ENCODE measurements around the gene DNAJB6. TPM values are rescaled to one million over a fixed set of nuclear protein-coding genes. Genes with fewer than 3 reads are reported as not detected.

Gene DNAJB6
- 93.1 TPM for total RNA-seq

GRCh38 chr7:157336383-157337315, at the start of gene DNAJB6:
DNAJB6 (plus strand) TSS chr7:157337004; CDS start chr7:157358573, 21,569 bp downstream.
- peak within 1 kb of the TSS; percentile 62 to 71 for H3K4me3 ChIP-seq
- peak; percentile 98 to 100 for TF ChIP-seq POLR2AphosphoS5 (IDR thresholded peaks at IDR 0.05; ENCODE audit: insufficient read depth in 1 of 2, low read depth in 1 of 2)
- TF ChIP-seq POLR2A (IDR thresholded peaks at IDR 0.05): peak; percentile 50 to 94
- TF ChIP-seq, protein P1, sequence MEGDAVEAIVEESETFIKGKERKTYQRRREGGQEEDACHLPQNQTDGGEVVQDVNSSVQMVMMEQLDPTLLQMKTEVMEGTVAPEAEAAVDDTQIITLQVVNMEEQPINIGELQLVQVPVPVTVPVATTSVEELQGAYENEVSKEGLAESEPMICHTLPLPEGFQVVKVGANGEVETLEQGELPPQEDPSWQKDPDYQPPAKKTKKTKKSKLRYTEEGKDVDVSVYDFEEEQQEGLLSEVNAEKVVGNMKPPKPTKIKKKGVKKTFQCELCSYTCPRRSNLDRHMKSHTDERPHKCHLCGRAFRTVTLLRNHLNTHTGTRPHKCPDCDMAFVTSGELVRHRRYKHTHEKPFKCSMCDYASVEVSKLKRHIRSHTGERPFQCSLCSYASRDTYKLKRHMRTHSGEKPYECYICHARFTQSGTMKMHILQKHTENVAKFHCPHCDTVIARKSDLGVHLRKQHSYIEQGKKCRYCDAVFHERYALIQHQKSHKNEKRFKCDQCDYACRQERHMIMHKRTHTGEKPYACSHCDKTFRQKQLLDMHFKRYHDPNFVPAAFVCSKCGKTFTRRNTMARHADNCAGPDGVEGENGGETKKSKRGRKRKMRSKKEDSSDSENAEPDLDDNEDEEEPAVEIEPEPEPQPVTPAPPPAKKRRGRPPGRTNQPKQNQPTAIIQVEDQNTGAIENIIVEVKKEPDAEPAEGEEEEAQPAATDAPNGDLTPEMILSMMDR (IDR thresholded peaks at IDR 0.05): no peak
- peaks cover 43% of the 10 kb centered on the region for H3K4me1 ChIP-seq
- intact Hi-C loops (cut with DNase I): no loop called here
- peak in 1 of 2 donors; percentile 92 for DNase-seq (ENCODE audit: extremely low spot score in 2 of 2)
- no peaks in the 10 kb centered on the region for H3K9me3 ChIP-seq
- H3K36me3 ChIP-seq: no peaks in the 10 kb centered on the region
- no peaks in the 10 kb centered on the region for H3K27me3 ChIP-seq
- H3K27ac ChIP-seq: peak within 1 kb of the TSS; percentile 99

DNA sequence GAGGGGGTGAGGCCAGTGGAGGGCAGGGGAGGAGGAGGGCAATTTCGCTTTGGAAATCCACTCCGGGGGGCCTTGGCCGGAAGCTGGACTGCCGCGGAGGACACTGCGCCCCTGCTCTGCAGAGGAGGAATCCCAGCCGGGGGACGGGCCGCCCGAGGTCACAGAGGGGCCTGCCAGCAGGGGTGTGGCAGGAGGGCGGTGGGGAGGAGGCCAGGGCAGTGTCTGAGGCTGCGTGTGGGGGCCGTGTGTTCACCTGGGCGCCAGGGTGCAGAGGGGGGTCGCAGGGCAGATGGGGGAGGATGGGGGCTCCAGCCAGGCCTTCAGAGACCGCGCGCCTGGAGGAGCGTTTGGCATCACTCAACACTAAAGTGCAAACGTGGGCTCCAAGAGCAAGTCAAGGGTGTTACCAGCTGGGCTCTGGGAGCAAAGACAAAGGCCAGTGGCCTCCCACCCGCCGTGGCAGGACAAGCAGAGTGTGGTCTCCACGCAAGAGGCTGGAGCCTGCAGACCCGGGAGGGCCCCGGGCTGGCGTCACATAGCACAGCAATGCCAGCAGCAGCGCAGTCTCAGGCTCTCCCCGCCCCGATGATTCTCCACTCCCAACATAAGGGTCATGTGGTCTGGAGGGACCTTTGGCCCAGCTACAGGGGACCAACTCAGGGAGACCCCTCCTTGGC, 45.3 kb upstream of the DNAJB6 start:
- no peak for DNase-seq (ENCODE audit: extremely low spot score in 2 of 2)
- intact Hi-C loops (cut with DNase I): no loop called here

DNA sequence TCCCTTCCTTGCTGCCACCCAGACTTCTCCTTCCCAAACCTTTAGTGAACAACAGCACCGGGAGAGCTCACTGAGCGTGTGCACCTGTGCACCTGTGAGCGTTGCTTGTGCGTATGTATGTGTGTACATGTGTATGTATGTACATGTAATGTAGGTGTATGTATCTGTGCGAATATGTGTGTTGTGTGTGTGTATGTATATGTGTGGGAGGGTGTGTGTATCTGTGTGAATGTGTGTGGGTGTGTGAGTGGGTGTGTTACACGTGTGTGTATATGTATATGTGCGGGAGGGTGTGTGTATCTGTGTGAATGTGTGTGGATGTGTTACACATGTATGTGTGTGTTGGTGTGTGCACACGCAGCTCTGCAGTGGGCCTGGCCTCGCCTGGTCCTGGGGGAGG, 44.5 kb upstream of the DNAJB6 start:
- TF ChIP-seq POLR2AphosphoS5 (IDR thresholded peaks at IDR 0.05; ENCODE audit: insufficient read depth in 1 of 2, low read depth in 1 of 2): no peak
- intact Hi-C loops (cut with DNase I): no loop called here
- no peak for DNase-seq (ENCODE audit: extremely low spot score in 2 of 2)
- H3K36me3 ChIP-seq: no peaks in the 10 kb centered on the region
- H3K27me3 ChIP-seq: no peaks in the 10 kb centered on the region
- no peak overlapping the region for H3K4me3 ChIP-seq
- H3K9me3 ChIP-seq: no peaks in the 10 kb centered on the region
- H3K4me1 ChIP-seq: peaks cover 8% of the 10 kb centered on the region
- H3K27ac ChIP-seq: peak overlapping the region; percentile 68

More for the DNA sequence above, 45.3 kb upstream of the DNAJB6 start:
- Histone ChIP-seq H3K27ac (peak overlapping the region; percentile 68), H3K4me3 (no peak overlapping the region), H3K27me3 (no peaks in the 10 kb centered on the region), H3K4me1 (peaks cover 8% of the 10 kb centered on the region), H3K9me3 (no peaks in the 10 kb centered on the region), H3K36me3 (no peaks in the 10 kb centered on the region)
- TF ChIP-seq POLR2AphosphoS5 (IDR thresholded peaks at IDR 0.05; ENCODE audit: insufficient read depth in 1 of 2, low read depth in 1 of 2) (no peak), POLR2A (IDR thresholded peaks at IDR 0.05) (no peak)
- TF ChIP-seq, protein P1 (IDR thresholded peaks at IDR 0.05): no peak

- Histone ChIP-seq H3K4me3 (peak overlapping the region in 1 of 2 donors; percentile 5), H3K27ac (peak overlapping the region; percentile 68), H3K9me3 (no peaks in the 10 kb centered on the region), H3K4me1 (peaks cover 8% of the 10 kb centered on the region), H3K36me3 (no peaks in the 10 kb centered on the region), H3K27me3 (no peaks in the 10 kb centered on the region)
- TF ChIP-seq POLR2A (IDR thresholded peaks at IDR 0.05) (no peak), POLR2AphosphoS5 (IDR thresholded peaks at IDR 0.05; ENCODE audit: insufficient read depth in 1 of 2, low read depth in 1 of 2) (peak in 1 of 2 donors; percentile 51)
- DNase-seq (ENCODE audit: extremely low spot score in 2 of 2): peak in 1 of 2 donors; percentile 79
- intact Hi-C loops (cut with DNase I): no loop called here
These were observed 43.9 kb upstream of the DNAJB6 start for GRCh38 chr7:157292770-157293412.

DNA sequence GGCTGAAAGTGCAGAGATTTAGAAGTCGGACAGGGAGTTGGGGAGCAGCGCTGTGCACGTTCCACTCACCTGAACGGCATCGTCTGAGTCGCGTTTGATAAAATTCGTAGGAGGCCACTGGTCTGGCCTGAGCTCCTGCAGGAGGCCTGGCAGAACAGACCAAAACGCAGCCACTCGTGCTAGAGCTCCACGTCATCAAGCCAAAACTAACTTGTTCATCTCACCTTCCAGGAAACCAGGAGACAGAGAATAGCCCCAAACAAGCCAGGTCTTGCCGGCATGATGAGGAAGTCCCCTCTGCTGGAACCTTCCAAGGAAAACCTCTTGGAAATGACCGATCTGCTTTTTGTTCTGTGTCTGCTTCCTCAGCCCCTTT, 43.4 kb upstream of the DNAJB6 start:
- no peaks in the 10 kb centered on the region for H3K36me3 ChIP-seq
- H3K27ac ChIP-seq: peak overlapping the region; percentile 68
- H3K4me1 ChIP-seq: peaks cover 8% of the 10 kb centered on the region
- H3K4me3 ChIP-seq: no peak overlapping the region
- TF ChIP-seq POLR2A (IDR thresholded peaks at IDR 0.05): no peak
- TF ChIP-seq POLR2AphosphoS5 (IDR thresholded peaks at IDR 0.05; ENCODE audit: insufficient read depth in 1 of 2, low read depth in 1 of 2): peak in 1 of 2 donors; percentile 21
- TF ChIP-seq, protein P1 (IDR thresholded peaks at IDR 0.05): no peak
- intact Hi-C loops (cut with DNase I): no loop called here
- H3K27me3 ChIP-seq: no peaks in the 10 kb centered on the region
- no peaks in the 10 kb centered on the region for H3K9me3 ChIP-seq
- DNase-seq (ENCODE audit: extremely low spot score in 2 of 2): peak in 1 of 2 donors; percentile 83

Data from vagina (tissue), 2 donors.